Lung (tissue), 12 donors: ENCODE measurements around the gene KCNJ10. TPM values are rescaled to one million over a fixed set of nuclear protein-coding genes. Genes with fewer than 3 reads are reported as not detected.

ENCODE experiments used
- ATAC-seq: fragments of 200-7000 bp; cut with Tn5 transposase; one replicate; pipeline ENCODE4 v1.9.1; 2020; ENCODE audit warnings: moderate number of reproducible peaks; ENCODE audit not compliant: insufficient read depth, low FRiP score
- DNase-seq, 3 donors: peaks; one replicate each; pipeline ENCODE4 v3.0.0-alpha.2; 2013 to 2017
- H3K27ac ChIP-seq, 2 donors: one replicate each; pipeline ENCODE4 v1.5.1; 2013; ENCODE audit warnings: mild to moderate bottlenecking in 2 of 2, moderate library complexity in 2 of 2, control low read depth in 1 of 2, inconsistent platforms in 1 of 2, low read depth in 1 of 2, low read length in 1 of 2
- H3K27me3 ChIP-seq, 3 donors: one replicate each; pipeline ENCODE4 v1.5.1; 2013; ENCODE audit warnings: low read length in 2 of 3; ENCODE audit not compliant: control insufficient read depth in 3 of 3, insufficient read depth in 3 of 3
- H3K36me3 ChIP-seq, 4 donors: one replicate each; pipeline ENCODE4 v1.5.1; 2013; ENCODE audit warnings: low read length in 4 of 4, mild to moderate bottlenecking in 1 of 4, moderate library complexity in 1 of 4; ENCODE audit not compliant: control insufficient read depth in 4 of 4, insufficient read depth in 4 of 4
- H3K4me1 ChIP-seq, 5 donors: one replicate each; pipeline ENCODE4 v1.5.1; 2013; ENCODE audit warnings: low read length in 5 of 5, mild to moderate bottlenecking in 2 of 5, moderate library complexity in 1 of 5; ENCODE audit not compliant: control insufficient read depth in 5 of 5, insufficient read depth in 5 of 5
- H3K4me3 ChIP-seq: one replicate; pipeline ENCODE4 v1.5.1; 2013; ENCODE audit warnings: mild to moderate bottlenecking, control low read depth, moderate library complexity
- H3K9ac ChIP-seq, 2 donors: one replicate each; pipeline ENCODE4 v1.5.1; 2013; ENCODE audit warnings: low read length in 2 of 2, control low read depth in 1 of 2; ENCODE audit not compliant: insufficient read depth in 1 of 2
- H3K9me3 ChIP-seq, 4 donors: one replicate each; pipeline ENCODE4 v1.5.1; 2013; ENCODE audit warnings: low read length in 3 of 4, mild to moderate bottlenecking in 1 of 4, moderate library complexity in 1 of 4; ENCODE audit not compliant: control insufficient read depth in 4 of 4, insufficient read depth in 3 of 4
- WGBS, 2 donors: extraction: QIAGEN DNeasy Blood & Tissue Kit; methylation state at CpG; one replicate each; pipeline ENCODE4 v1.1.7; 2013; 5-methylcytosine and 5-hydroxymethylcytosine counted together
- polyA plus RNA-seq, 2 donors: library from polyadenylated mRNA; stranded (reverse); fragments of 200-250 nt; gene quantifications; one replicate each; pipeline ENCODE4 v1.2.1, GENCODE V29; 2013
- total RNA-seq, 2 donors: library from RNA; depleted of rRNA in 1 of 2; stranded (reverse); fragments of >200 nt in 1 of 2; gene quantifications; one replicate each; pipeline ENCODE4 v1.2.1, GENCODE V29; 2014 to 2021
- TF ChIP-seq, protein P1 (sequence below): IDR thresholded peaks from 2 replicates; pipeline ENCODE4 v1.5.1; 2012; ENCODE audit warnings: mild to moderate bottlenecking; ENCODE audit errors: control extremely low read depth, extremely low read depth
- donor health status: control.
- donor health status: control.
- donor health status: Bipolar disorder and iron deficiency.
- donor health status: healthy.
- donor health status: DM: yes; HTN: yes; CAD: no.

Gene KCNJ10
- total and polyA plus RNA-seq, 4 donors, result 0.02 to 0.37 (median 0.10) TPM

DNA sequence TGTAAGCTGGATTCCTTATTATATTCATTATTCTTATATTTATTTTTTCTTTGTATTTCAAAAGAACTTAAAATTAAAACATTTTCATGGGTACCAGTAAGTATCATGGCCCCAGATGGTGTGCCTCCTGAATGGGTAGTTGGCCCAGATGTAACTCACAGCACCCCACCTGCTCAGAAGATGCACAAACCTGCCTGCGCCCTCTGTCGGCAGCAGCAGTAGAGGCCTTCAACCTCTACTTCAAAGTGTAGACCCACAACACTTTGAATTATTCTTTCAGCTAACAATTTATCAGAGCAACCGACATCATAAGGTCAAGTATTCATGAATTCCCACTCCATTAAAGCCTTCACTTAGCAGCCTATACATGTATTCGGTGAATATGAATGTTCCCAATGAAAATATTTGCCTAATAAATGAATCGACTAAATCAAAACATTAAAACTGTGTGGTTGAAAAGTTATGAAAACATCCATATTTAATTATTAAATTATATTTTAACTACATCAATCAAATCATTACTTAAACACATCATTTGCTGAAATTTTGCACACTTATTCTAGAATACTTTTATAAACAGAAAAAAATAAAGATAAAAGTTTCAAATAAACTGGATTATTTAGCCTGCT, 63.5 kb downstream of the KCNJ10 start:
- TF ChIP-seq, protein P1, sequence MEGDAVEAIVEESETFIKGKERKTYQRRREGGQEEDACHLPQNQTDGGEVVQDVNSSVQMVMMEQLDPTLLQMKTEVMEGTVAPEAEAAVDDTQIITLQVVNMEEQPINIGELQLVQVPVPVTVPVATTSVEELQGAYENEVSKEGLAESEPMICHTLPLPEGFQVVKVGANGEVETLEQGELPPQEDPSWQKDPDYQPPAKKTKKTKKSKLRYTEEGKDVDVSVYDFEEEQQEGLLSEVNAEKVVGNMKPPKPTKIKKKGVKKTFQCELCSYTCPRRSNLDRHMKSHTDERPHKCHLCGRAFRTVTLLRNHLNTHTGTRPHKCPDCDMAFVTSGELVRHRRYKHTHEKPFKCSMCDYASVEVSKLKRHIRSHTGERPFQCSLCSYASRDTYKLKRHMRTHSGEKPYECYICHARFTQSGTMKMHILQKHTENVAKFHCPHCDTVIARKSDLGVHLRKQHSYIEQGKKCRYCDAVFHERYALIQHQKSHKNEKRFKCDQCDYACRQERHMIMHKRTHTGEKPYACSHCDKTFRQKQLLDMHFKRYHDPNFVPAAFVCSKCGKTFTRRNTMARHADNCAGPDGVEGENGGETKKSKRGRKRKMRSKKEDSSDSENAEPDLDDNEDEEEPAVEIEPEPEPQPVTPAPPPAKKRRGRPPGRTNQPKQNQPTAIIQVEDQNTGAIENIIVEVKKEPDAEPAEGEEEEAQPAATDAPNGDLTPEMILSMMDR, result peak; percentile 39
- WGBS, 2 donors, result 24 to 29% methylated on average over 5 of the region's 5 CpGs
- DNase-seq (peak; percentile 49 to 68 (median 64)), ATAC-seq (no peak)
- Histone ChIP-seq H3K4me3 (no peak overlapping the region), H3K27me3 (peaks cover 0 to 7% (median 0%) of the 10 kb centered on the region in 3 donors), H3K9ac (no peak overlapping the region), H3K4me1 (no peaks in the 10 kb centered on the region), H3K27ac (no peak overlapping the region), H3K36me3 (no peaks in the 10 kb centered on the region), H3K9me3 (no peaks in the 10 kb centered on the region)

GRCh38 chr1:160005070-160005469, 64.9 kb downstream of the KCNJ10 start:
- no peak overlapping the region for H3K27ac ChIP-seq
- ATAC-seq, result no peak
- no peak for DNase-seq
- H3K9ac ChIP-seq, result no peak overlapping the region
- H3K4me3 ChIP-seq, result no peak overlapping the region
- TF ChIP-seq, protein P1, result no peak
- H3K9me3 ChIP-seq, result no peaks in the 10 kb centered on the region
- no peaks in the 10 kb centered on the region for H3K27me3 ChIP-seq
- no peaks in the 10 kb centered on the region for H3K4me1 ChIP-seq
- H3K36me3 ChIP-seq, result no peaks in the 10 kb centered on the region
- 77 to 81% methylated on average over 4 of the region's 4 CpGs for WGBS, 2 donors

GRCh38 chr1:160004425-160004824, 65.5 kb downstream of the KCNJ10 start:
- DNase-seq (no peak), ATAC-seq (no peak)
- 85 to 92% methylated on average over 2 of the region's 2 CpGs for WGBS, 2 donors
- Histone ChIP-seq H3K4me1 (no peaks in the 10 kb centered on the region), H3K27me3 (no peaks in the 10 kb centered on the region), H3K4me3 (no peak overlapping the region), H3K9ac (no peak overlapping the region), H3K27ac (no peak overlapping the region), H3K9me3 (no peaks in the 10 kb centered on the region), H3K36me3 (no peaks in the 10 kb centered on the region)
- TF ChIP-seq, protein P1, result no peak

- ATAC-seq (no peak), DNase-seq (no peak)
- Histone ChIP-seq H3K4me3 (no peak overlapping the region), H3K27me3 (peaks cover 0 to 3% (median 0%) of the 10 kb centered on the region in 3 donors), H3K9ac (no peak overlapping the region), H3K36me3 (no peaks in the 10 kb centered on the region), H3K9me3 (no peaks in the 10 kb centered on the region), H3K4me1 (no peaks in the 10 kb centered on the region), H3K27ac (no peak overlapping the region)
- TF ChIP-seq, protein P1, result no peak
- WGBS, 2 donors, result 92% methylated on average over 1 of the region's 1 CpG
Observed at GRCh38 chr1:160004001-160004400, 66.0 kb downstream of the KCNJ10 start.
